ENCODE measurements around the gene TRAPPC4. TPM values are rescaled to one million over a fixed set of nuclear protein-coding genes. Genes with fewer than 3 reads are reported as not detected.
"Not testable (repeated sequence)": the region's sequence is repeated elsewhere in the genome, so short reads cannot be mapped to it uniquely, and the experiment has no call there.

TRAPPC4 gene
- polyA plus RNA-seq, 1 of the 3 experiments (the other 2 are of a cell fraction), result 368 TPM

DNA sequence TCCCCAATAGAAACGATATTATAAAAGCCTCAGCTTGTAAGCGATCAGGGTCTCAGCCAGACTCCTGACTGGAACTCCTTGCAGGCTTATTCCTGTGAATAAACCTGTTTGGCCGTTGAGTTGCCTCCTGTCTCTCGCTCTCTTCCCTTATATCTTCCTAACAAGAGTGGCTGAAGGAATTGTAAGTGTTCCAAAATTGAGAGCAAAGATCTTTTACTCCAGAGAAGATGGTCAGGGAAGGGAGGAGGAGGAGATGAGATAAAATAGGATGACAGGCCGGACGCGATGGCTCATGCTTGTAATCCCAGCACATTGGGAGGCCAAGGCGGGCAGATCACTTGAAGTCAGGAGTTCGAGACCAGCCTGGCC is 13.3 kb downstream of the TRAPPC4 start:
- H3K36me3 ChIP-seq (replicated peaks in 1 of 2; ENCODE audit: control insufficient read depth in 1 of 2, insufficient read depth in 2 of 2, low read length in 1 of 2), result peaks cover 0 to 4% of the 10 kb centered on the region in 2 experiments
- CTCF ChIA-PET, result interaction anchor here (0.7 to 2.2 kb wide), 7 partner anchors 9 to 365 kb away, joined by 3 to 8 read pairs (median 3); no protein-coding TSS in a partner anchor
- no peak for TF ChIP-seq NRF1 (IDR thresholded peaks at IDR 0.05; ENCODE audit: low read depth, low read length)
- TF ChIP-seq NFIC (IDR thresholded peaks at IDR 0.05; ENCODE audit: borderline replicate concordance), result no peak
- TF ChIP-seq, protein P1, sequence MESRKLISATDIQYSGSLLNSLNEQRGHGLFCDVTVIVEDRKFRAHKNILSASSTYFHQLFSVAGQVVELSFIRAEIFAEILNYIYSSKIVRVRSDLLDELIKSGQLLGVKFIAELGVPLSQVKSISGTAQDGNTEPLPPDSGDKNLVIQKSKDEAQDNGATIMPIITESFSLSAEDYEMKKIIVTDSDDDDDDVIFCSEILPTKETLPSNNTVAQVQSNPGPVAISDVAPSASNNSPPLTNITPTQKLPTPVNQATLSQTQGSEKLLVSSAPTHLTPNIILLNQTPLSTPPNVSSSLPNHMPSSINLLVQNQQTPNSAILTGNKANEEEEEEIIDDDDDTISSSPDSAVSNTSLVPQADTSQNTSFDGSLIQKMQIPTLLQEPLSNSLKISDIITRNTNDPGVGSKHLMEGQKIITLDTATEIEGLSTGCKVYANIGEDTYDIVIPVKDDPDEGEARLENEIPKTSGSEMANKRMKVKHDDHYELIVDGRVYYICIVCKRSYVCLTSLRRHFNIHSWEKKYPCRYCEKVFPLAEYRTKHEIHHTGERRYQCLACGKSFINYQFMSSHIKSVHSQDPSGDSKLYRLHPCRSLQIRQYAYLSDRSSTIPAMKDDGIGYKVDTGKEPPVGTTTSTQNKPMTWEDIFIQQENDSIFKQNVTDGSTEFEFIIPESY (IDR thresholded peaks at IDR 0.05; ENCODE audit: borderline replicate concordance, low read depth), result no peak
- TF ChIP-seq, protein P2, sequence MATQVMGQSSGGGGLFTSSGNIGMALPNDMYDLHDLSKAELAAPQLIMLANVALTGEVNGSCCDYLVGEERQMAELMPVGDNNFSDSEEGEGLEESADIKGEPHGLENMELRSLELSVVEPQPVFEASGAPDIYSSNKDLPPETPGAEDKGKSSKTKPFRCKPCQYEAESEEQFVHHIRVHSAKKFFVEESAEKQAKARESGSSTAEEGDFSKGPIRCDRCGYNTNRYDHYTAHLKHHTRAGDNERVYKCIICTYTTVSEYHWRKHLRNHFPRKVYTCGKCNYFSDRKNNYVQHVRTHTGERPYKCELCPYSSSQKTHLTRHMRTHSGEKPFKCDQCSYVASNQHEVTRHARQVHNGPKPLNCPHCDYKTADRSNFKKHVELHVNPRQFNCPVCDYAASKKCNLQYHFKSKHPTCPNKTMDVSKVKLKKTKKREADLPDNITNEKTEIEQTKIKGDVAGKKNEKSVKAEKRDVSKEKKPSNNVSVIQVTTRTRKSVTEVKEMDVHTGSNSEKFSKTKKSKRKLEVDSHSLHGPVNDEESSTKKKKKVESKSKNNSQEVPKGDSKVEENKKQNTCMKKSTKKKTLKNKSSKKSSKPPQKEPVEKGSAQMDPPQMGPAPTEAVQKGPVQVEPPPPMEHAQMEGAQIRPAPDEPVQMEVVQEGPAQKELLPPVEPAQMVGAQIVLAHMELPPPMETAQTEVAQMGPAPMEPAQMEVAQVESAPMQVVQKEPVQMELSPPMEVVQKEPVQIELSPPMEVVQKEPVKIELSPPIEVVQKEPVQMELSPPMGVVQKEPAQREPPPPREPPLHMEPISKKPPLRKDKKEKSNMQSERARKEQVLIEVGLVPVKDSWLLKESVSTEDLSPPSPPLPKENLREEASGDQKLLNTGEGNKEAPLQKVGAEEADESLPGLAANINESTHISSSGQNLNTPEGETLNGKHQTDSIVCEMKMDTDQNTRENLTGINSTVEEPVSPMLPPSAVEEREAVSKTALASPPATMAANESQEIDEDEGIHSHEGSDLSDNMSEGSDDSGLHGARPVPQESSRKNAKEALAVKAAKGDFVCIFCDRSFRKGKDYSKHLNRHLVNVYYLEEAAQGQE (IDR thresholded peaks at IDR 0.05; ENCODE audit: low read depth, low read length), result no peak
- no peak for TF ChIP-seq TEAD4 (IDR thresholded peaks at IDR 0.05; ENCODE audit: borderline replicate concordance, insufficient read depth)
- no peak for TF ChIP-seq JUND (IDR thresholded peaks at IDR 0.05)
- TF ChIP-seq YY1 (IDR thresholded peaks at IDR 0.05; ENCODE audit: low read depth), result no peak
- no peak for TF ChIP-seq TCF12 (IDR thresholded peaks at IDR 0.05)
- TF ChIP-seq MXI1 (IDR thresholded peaks at IDR 0.05; ENCODE audit: low read depth, low read length), result no peak
- TF ChIP-seq, protein P3, sequence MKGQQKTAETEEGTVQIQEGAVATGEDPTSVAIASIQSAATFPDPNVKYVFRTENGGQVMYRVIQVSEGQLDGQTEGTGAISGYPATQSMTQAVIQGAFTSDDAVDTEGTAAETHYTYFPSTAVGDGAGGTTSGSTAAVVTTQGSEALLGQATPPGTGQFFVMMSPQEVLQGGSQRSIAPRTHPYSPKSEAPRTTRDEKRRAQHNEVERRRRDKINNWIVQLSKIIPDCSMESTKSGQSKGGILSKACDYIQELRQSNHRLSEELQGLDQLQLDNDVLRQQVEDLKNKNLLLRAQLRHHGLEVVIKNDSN (IDR thresholded peaks at IDR 0.05; ENCODE audit: borderline replicate concordance, low read depth), result no peak
- no peak overlapping the region for H3K9ac ChIP-seq
- H4K20me1 ChIP-seq (ENCODE audit: insufficient read depth), result no peaks in the 10 kb centered on the region
- H2AFZ ChIP-seq (ENCODE audit: low read depth), result no peak overlapping the region
- DNase-seq, result no peak
- no peaks in the 10 kb centered on the region for H3K9me3 ChIP-seq
- H3K4me1 ChIP-seq (ENCODE audit: control insufficient read depth in 1 of 2, insufficient read depth in 2 of 2, low read depth in 1 of 2, low read length in 1 of 2), result peaks cover 5 to 12% of the 10 kb centered on the region in 2 experiments; a peak in 2 of 4 replicates
- H3K9me2 ChIP-seq, result no peaks in the 10 kb centered on the region
- H3K4me2 ChIP-seq, result no peak overlapping the region
- H3K27ac ChIP-seq (ENCODE audit: low read depth in 2 of 2, low read length in 1 of 2), result no peak overlapping the region
- no peaks in the 10 kb centered on the region for H3K79me2 ChIP-seq (ENCODE audit: insufficient read depth)
- POLR2A ChIA-PET, result interaction anchor here (0.9 kb wide), 1 partner anchor 16 kb away, joined by 3 read pairs; no protein-coding TSS in a partner anchor
- H3F3A ChIP-seq (replicated peaks; ENCODE audit: insufficient read depth), result no peaks in the 10 kb centered on the region
- H3K27me3 ChIP-seq (ENCODE audit: insufficient read depth), result no peaks in the 10 kb centered on the region
- no peak overlapping the region for H3K4me3 ChIP-seq (ENCODE audit: low read depth in 2 of 2, low read length in 1 of 2)
- WGBS (ENCODE audit: low lambda C conversion rate), result 78% methylated on average over 9 of the region's 9 CpGs

DNA sequence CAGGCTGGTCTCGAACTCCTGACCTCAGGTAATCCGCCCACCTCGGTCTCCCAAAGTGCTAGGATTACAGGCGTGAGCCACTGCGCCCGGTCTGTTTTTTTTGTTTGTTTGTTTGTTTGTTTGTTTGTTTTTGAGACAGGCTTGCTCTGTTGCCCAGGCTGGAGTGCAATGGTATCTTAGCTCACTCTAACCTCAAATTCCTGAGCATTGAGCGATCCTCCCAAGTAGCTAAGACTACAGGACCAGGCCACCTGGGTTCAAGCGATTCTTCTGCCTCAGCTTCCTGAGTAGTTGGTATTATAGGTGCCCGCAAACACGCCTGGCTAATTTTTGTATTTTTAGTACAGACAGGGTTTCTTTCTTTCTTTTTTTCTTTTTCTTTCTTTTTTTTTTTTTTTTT is 14.9 kb downstream of the TRAPPC4 start:
- H3K9ac ChIP-seq; H2AFZ ChIP-seq (ENCODE audit: low read depth); H3K36me3 ChIP-seq (replicated peaks in 1 of 2; ENCODE audit: control insufficient read depth in 1 of 2, insufficient read depth in 2 of 2, low read length in 1 of 2); H3K9me2 ChIP-seq; DNase-seq; H3K79me2 ChIP-seq (ENCODE audit: insufficient read depth); H3K27ac ChIP-seq (ENCODE audit: low read depth in 2 of 2, low read length in 1 of 2); H3F3A ChIP-seq (replicated peaks; ENCODE audit: insufficient read depth); H3K4me3 ChIP-seq (ENCODE audit: low read depth in 2 of 2, low read length in 1 of 2); H3K9me3 ChIP-seq; H3K27me3 ChIP-seq (ENCODE audit: insufficient read depth); H3K4me2 ChIP-seq; H4K20me1 ChIP-seq (ENCODE audit: insufficient read depth): not testable (repeated sequence)
- 89% methylated on average over 10 of the region's 10 CpGs for WGBS (ENCODE audit: low lambda C conversion rate)
- CTCF ChIA-PET, result interaction anchor here (0.9 kb wide), 1 partner anchor 22 kb away, joined by 3 read pairs; no protein-coding TSS in a partner anchor
- POLR2A ChIA-PET, result interaction anchor here (1.6 kb wide), 1 partner anchor 9 kb away, joined by 4 read pairs; no protein-coding TSS in a partner anchor
- H3K4me1 ChIP-seq (ENCODE audit: control insufficient read depth in 1 of 2, insufficient read depth in 2 of 2, low read depth in 1 of 2, low read length in 1 of 2), result peaks cover 5 to 12% of the 10 kb centered on the region in 2 experiments; a peak in 2 of 4 replicates

All from SK-N-SH (cell line).